PC-3 (cell line): ENCODE measurements around the gene ACTG2. TPM values are rescaled to one million over a fixed set of nuclear protein-coding genes. Genes with fewer than 3 reads are reported as not detected.

ENCODE experiments used
- ATAC-seq: fragments of 200-7000 bp; cut with Tn5 transposase; 2 replicates; pipeline ENCODE4 v1.9.1; 2020; ENCODE audit warnings: mild to moderate bottlenecking, moderate library complexity
- BruUV-seq: library from RNA; stranded (reverse); fragments of 400-500 nt; replicated peaks from 2 replicates; lab custom pipeline; 2021; lab: Mats Ljungman, UMichigan
- CTCF ChIA-PET: fragments of 300-600 bp; sonication (Branson Sonifier 250); formaldehyde crosslinking; loops from one replicate; lab custom pipeline; 2022; ENCODE audit warnings: antibody characterized with exemption; lab: Charles Lee
- POLR2A ChIA-PET: fragments of 300-600 bp; sonication (Branson Sonifier 250); formaldehyde crosslinking; loops from one replicate; lab custom pipeline; 2022; ENCODE audit warnings: antibody characterized with exemption; ENCODE audit not compliant: unreplicated experiment; lab: Charles Lee
- DNase-seq: peaks from one replicate; pipeline ENCODE4 v3.0.0-alpha.2; 2015
- H2AFZ ChIP-seq: fragments of 300-600 bp; sonication (generic); 2 replicates; pipeline ENCODE4 v1.6.0; 2016; ENCODE audit warnings: antibody characterized with exemption, low read length
- H3F3A ChIP-seq: fragments of 300-600 bp; sonication (generic); one replicate; pipeline ENCODE4 v1.6.0; 2017; ENCODE audit warnings: antibody characterized with exemption, low read length, control low read depth, mild to moderate bottlenecking; ENCODE audit not compliant: unreplicated experiment
- H3K27ac ChIP-seq: fragments of 300-600 bp; sonication (generic); 2 replicates; pipeline ENCODE4 v1.5.1; 2016; ENCODE audit warnings: mild to moderate bottlenecking, low read length
- H3K27me3 ChIP-seq: fragments of 300-600 bp; sonication (generic); 2 replicates; pipeline ENCODE4 v1.6.1; 2016; ENCODE audit warnings: low read length, mixed read lengths
- H3K36me3 ChIP-seq: fragments of 300-600 bp; sonication (generic); 2 replicates; pipeline ENCODE4 v1.6.1; 2016; ENCODE audit warnings: low read depth, mixed run types, low read length, mixed read lengths
- H3K4me1 ChIP-seq: fragments of 300-600 bp; sonication (generic); 2 replicates; pipeline ENCODE4 v1.5.1; 2016; ENCODE audit warnings: low read length; ENCODE audit not compliant: insufficient read depth
- H3K4me2 ChIP-seq: fragments of 300-600 bp; sonication (generic); 2 replicates; pipeline ENCODE4 v1.6.0; 2016; ENCODE audit warnings: low read length
- H3K4me3 ChIP-seq: fragments of 300-600 bp; sonication (generic); 2 replicates; pipeline ENCODE4 v1.5.1; 2016; ENCODE audit warnings: mild to moderate bottlenecking, low read length, mixed read lengths
- H3K79me2 ChIP-seq: fragments of 300-600 bp; sonication (generic); 2 replicates; pipeline ENCODE4 v1.6.1; 2017; ENCODE audit warnings: low read length, mixed read lengths
- H3K9ac ChIP-seq: fragments of 300-600 bp; sonication (generic); 2 replicates; pipeline ENCODE4 v1.6.0; 2016; ENCODE audit warnings: mild to moderate bottlenecking, low read length
- H3K9me2 ChIP-seq: fragments of 300-600 bp; sonication (generic); replicated peaks from 2 replicates; pipeline ENCODE4 v1.6.1; 2016; ENCODE audit warnings: mixed run types, low read length, mixed read lengths
- H3K9me3 ChIP-seq: fragments of 300-600 bp; sonication (generic); 2 replicates; pipeline ENCODE4 v1.6.1; 2016; ENCODE audit warnings: low read length, mixed read lengths
- H4K20me1 ChIP-seq: fragments of 300-600 bp; sonication (generic); 2 replicates; pipeline ENCODE4 v1.6.1; 2016; ENCODE audit warnings: low read length, mixed read lengths
- EZH2 ChIP-seq: fragments of 300-600 bp; sonication (generic); IDR thresholded peaks from one replicate; pipeline ENCODE4 v1.6.1; 2017; ENCODE audit warnings: antibody characterized with exemption, mild to moderate bottlenecking, low read length; ENCODE audit not compliant: unreplicated experiment
- EZH2phosphoT487 ChIP-seq: fragments of 300-600 bp; sonication (generic); IDR thresholded peaks from 2 replicates; pipeline ENCODE4 v1.6.1; 2018; ENCODE audit warnings: mild to moderate bottlenecking, antibody characterized with exemption, low read length, borderline replicate concordance
- intact Hi-C: fragments of 100-400 bp; cut with micrococcal nuclease; formaldehyde crosslinking; loops from 2 replicates; pipeline ENCODE4 v1.9.0; 2023
- total RNA-seq: library from RNA; depleted of rRNA; stranded (reverse); fragments of >200 nt; gene quantifications from 2 replicates; pipeline ENCODE4 v1.2.3, GENCODE V29; 2014
- TF ChIP-seq, protein P1 (sequence below): fragments of 300-600 bp; sonication (generic); conservative IDR thresholded peaks from 2 replicates; pipeline ENCODE4 v1.5.1; 2017; ENCODE audit warnings: antibody characterized with exemption, low read depth, mild to moderate bottlenecking, low read length

The ACTG2 gene
- total RNA-seq, 1 experiment from 2014 or later: 3.8 TPM

DNA sequence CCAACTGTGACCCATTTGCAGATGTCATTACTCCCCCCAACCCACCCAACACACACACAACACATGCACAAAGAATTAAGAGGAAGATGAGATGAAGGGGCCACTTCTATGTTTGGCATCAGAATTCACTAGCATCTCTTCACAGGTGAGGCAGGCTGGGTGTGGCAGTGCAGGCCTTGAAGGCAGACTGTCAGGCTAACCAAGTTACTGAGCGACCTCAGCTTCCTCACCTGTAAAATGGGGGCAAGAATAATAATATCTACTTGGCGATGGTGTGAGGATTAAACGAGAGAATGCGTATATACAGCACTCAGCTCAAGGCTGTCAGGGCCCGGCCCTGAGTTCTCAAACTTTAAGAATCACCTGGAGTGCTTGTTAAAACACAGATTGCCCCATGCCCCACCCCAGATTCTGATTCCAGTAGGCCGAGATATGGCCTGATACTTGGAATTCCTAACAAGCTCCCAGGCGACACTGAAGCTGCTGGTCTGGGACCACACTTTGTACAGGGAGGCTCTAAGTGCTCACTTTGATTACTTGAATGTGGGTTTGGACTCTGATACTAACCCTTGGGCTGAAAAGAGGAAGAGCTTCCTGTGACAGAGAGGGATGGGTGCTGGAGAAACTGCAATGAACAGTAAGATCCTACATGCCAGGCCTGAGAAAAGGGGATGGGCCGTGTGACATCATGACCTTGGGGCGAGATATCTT lies 1.1 kb downstream of the ACTG2 start:
- no TSS peak for BruUV-seq
- Histone ChIP-seq H3K4me3 (no peak overlapping the region), H3K9me2 (no peaks in the 10 kb centered on the region), H2AFZ (no peak overlapping the region), H3K79me2 (no peaks in the 10 kb centered on the region), H3K36me3 (no peaks in the 10 kb centered on the region), H3K9me3 (no peaks in the 10 kb centered on the region), H3K4me2 (no peak overlapping the region), H3K27ac (no peak overlapping the region), H3K9ac (no peak overlapping the region), H3F3A (no peaks in the 10 kb centered on the region), H3K4me1 (no peaks in the 10 kb centered on the region; the same call in none of the 2 replicates), H4K20me1 (no peaks in the 10 kb centered on the region), H3K27me3 (no peaks in the 10 kb centered on the region)
- POLR2A ChIA-PET: no interaction called here
- no peak for ATAC-seq
- no peak for TF ChIP-seq EZH2phosphoT487
- TF ChIP-seq, protein P1, sequence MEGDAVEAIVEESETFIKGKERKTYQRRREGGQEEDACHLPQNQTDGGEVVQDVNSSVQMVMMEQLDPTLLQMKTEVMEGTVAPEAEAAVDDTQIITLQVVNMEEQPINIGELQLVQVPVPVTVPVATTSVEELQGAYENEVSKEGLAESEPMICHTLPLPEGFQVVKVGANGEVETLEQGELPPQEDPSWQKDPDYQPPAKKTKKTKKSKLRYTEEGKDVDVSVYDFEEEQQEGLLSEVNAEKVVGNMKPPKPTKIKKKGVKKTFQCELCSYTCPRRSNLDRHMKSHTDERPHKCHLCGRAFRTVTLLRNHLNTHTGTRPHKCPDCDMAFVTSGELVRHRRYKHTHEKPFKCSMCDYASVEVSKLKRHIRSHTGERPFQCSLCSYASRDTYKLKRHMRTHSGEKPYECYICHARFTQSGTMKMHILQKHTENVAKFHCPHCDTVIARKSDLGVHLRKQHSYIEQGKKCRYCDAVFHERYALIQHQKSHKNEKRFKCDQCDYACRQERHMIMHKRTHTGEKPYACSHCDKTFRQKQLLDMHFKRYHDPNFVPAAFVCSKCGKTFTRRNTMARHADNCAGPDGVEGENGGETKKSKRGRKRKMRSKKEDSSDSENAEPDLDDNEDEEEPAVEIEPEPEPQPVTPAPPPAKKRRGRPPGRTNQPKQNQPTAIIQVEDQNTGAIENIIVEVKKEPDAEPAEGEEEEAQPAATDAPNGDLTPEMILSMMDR: no peak
- TF ChIP-seq EZH2: no peak
- CTCF ChIA-PET: no interaction called here
- DNase-seq: no peak
- intact Hi-C loops: no loop called here

DNA sequence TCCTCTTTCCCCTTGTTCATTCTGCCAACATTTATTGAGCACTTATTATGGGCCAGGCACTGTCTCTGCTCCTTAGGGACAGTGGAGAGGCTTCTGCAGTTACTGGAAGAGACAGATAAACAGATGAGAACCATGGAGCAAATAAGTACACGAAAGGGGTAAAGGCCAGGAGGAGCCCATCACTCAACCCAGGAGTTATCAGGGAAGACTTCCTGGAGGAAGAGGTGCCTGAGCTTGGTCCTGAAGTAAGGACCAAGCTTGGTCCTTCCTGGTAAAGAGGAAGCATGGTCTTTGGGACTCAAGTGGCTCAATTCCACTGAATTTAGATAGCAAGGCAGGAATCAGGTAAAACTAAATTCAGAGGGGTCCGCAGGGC lies 1.7 kb downstream of the ACTG2 start:
- Histone ChIP-seq H3K9ac (no peak overlapping the region), H3K36me3 (no peaks in the 10 kb centered on the region), H4K20me1 (no peaks in the 10 kb centered on the region), H3F3A (no peaks in the 10 kb centered on the region), H3K9me2 (no peaks in the 10 kb centered on the region), H3K9me3 (no peaks in the 10 kb centered on the region), H3K27me3 (no peaks in the 10 kb centered on the region), H3K4me1 (no peaks in the 10 kb centered on the region; the same call in none of the 2 replicates), H2AFZ (no peak overlapping the region), H3K79me2 (no peaks in the 10 kb centered on the region), H3K27ac (no peak overlapping the region), H3K4me2 (no peak overlapping the region), H3K4me3 (no peak overlapping the region)
- DNase-seq (no peak), ATAC-seq (no peak)
- ChIA-PET CTCF (no interaction called here), POLR2A (no interaction called here)
- intact Hi-C loops: no loop called here
- no TSS peak for BruUV-seq
- TF ChIP-seq, protein P1: no peak
- TF ChIP-seq EZH2: no peak

DNA sequence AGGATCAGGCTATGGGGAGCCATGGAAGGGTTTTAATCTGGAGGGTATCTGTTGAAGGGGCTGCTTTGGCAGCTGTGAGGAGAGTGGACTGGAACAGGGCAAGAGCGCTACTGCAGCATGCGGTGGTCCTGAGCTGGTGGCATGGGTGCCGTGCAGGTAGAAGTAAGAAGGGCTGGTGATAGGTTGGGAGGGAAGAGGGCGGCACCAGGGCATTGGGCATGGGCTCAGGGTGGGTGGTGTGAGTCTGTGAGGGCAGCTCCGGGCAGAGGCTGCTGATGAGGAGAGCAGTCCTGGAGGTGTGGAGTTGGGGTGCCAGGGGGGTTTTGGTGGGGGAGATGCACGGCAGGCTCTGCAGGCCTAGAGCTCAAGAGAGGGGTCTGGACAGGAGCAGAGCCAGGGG lies 2.1 kb downstream of the ACTG2 start:
- Histone ChIP-seq H3K27ac (no peak overlapping the region), H3K36me3 (no peaks in the 10 kb centered on the region), H2AFZ (no peak overlapping the region), H3K9ac (no peak overlapping the region), H3K4me3 (no peak overlapping the region), H3K9me3 (no peaks in the 10 kb centered on the region), H3F3A (no peaks in the 10 kb centered on the region), H3K27me3 (no peaks in the 10 kb centered on the region), H3K4me1 (no peaks in the 10 kb centered on the region; the same call in none of the 2 replicates), H3K9me2 (no peaks in the 10 kb centered on the region), H3K4me2 (no peak overlapping the region), H3K79me2 (no peaks in the 10 kb centered on the region), H4K20me1 (no peaks in the 10 kb centered on the region)
- TF ChIP-seq, protein P1: no peak
- TF ChIP-seq EZH2: no peak
- TF ChIP-seq EZH2phosphoT487: no peak
- CTCF ChIA-PET: no interaction called here
- DNase-seq: no peak
- POLR2A ChIA-PET: no interaction called here
- BruUV-seq: no TSS peak
- no peak for ATAC-seq
- intact Hi-C loops: no loop called here
